ENCODE measurements around the gene MRPL42. TPM values are rescaled to one million over a fixed set of nuclear protein-coding genes. Genes with fewer than 3 reads are reported as not detected.
"Not testable (repeated sequence)": the region's sequence is repeated elsewhere in the genome, so short reads cannot be mapped to it uniquely, and the experiment has no call there.

The MRPL42 gene
- total and polyA plus RNA-seq, 2 donors from 2014 or later = 57.6 to 66.7 TPM

- Histone ChIP-seq H3K9me3 (ENCODE audit: control insufficient read depth in 2 of 3, insufficient read depth in 1 of 3, low read length in 3 of 3) (no peaks in the 10 kb centered on the region), H3K36me3 (ENCODE audit: control insufficient read depth in 2 of 3, insufficient read depth in 3 of 3, low read length in 3 of 3) (peaks cover 12 to 31% (median 18%) of the 10 kb centered on the region in 3 donors), H3K27ac (ENCODE audit: low read depth in 2 of 2, low read length in 2 of 2) (no peak overlapping the region), H3K4me1 (ENCODE audit: control insufficient read depth in 2 of 3, insufficient read depth in 2 of 3, low read depth in 1 of 3, low read length in 3 of 3) (no peaks in the 10 kb centered on the region), H3K27me3 (ENCODE audit: control insufficient read depth, insufficient read depth, low read length) (no peaks in the 10 kb centered on the region), H3K9ac (ENCODE audit: low read length in 3 of 3) (no peak overlapping the region), H3K4me3 (ENCODE audit: low read length in 3 of 3) (no peak overlapping the region)
- intact Hi-C loops (cut with DNase I) = no loop called here
- no peak for TF ChIP-seq CTCF (IDR thresholded peaks at IDR 0.05; ENCODE audit: borderline replicate concordance, extremely low read depth, insufficient read depth)
- FAIRE-seq (no peak), DNase-seq (no peak)
Measured at GRCh38 chr12:93484315-93484981, 17.1 kb downstream of the MRPL42 start.

DNA sequence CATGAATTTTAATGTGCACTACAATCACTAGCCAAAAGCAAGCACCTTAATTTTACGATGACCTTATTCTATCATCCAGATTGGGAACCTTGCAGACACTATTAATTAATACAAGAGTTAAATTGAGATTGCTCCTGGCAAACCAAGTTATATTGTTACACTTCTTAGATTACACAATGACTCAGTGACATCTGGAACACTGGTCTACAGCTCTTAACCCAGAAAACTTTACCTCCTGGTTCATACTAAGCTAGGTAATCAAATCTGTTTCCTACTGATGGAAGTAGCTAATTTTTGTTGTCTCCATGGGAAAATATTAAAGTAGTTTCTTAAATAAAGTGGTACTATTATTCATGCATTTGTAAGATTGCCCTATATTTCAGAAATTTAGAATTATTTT, 25.5 kb downstream of the MRPL42 start:
- DNase-seq; FAIRE-seq; H3K4me1 ChIP-seq (ENCODE audit: control insufficient read depth in 2 of 3, insufficient read depth in 2 of 3, low read depth in 1 of 3, low read length in 3 of 3); H3K9ac ChIP-seq (ENCODE audit: low read length in 3 of 3); H3K4me3 ChIP-seq (ENCODE audit: low read length in 3 of 3); H3K9me3 ChIP-seq (ENCODE audit: control insufficient read depth in 2 of 3, insufficient read depth in 1 of 3, low read length in 3 of 3); intact Hi-C loops (cut with DNase I); H3K27ac ChIP-seq (ENCODE audit: low read depth in 2 of 2, low read length in 2 of 2); H3K27me3 ChIP-seq (ENCODE audit: control insufficient read depth, insufficient read depth, low read length); H3K36me3 ChIP-seq (ENCODE audit: control insufficient read depth in 2 of 3, insufficient read depth in 3 of 3, low read length in 3 of 3): not testable (repeated sequence)

- H3K27me3 ChIP-seq (ENCODE audit: control insufficient read depth, insufficient read depth, low read length) = no peaks in the 10 kb centered on the region
- no peak for TF ChIP-seq CTCF (IDR thresholded peaks at IDR 0.05; ENCODE audit: borderline replicate concordance, extremely low read depth, insufficient read depth)
- no peaks in the 10 kb centered on the region for H3K4me1 ChIP-seq (ENCODE audit: control insufficient read depth in 2 of 3, insufficient read depth in 2 of 3, low read depth in 1 of 3, low read length in 3 of 3)
- no peak overlapping the region for H3K9ac ChIP-seq (ENCODE audit: low read length in 3 of 3)
- H3K27ac ChIP-seq (ENCODE audit: low read depth in 2 of 2, low read length in 2 of 2) = no peak overlapping the region
- H3K4me3 ChIP-seq (ENCODE audit: low read length in 3 of 3) = no peak overlapping the region
- H3K36me3 ChIP-seq (ENCODE audit: control insufficient read depth in 2 of 3, insufficient read depth in 3 of 3, low read length in 3 of 3) = peaks cover 5 to 9% (median 7%) of the 10 kb centered on the region in 3 donors
- no peaks in the 10 kb centered on the region for H3K9me3 ChIP-seq (ENCODE audit: control insufficient read depth in 2 of 3, insufficient read depth in 1 of 3, low read length in 3 of 3)
- FAIRE-seq (no peak), DNase-seq (no peak)
- intact Hi-C loops (cut with DNase I) = no loop called here
Measured at GRCh38 chr12:93494096-93494495, 26.8 kb downstream of the MRPL42 start.

DNA sequence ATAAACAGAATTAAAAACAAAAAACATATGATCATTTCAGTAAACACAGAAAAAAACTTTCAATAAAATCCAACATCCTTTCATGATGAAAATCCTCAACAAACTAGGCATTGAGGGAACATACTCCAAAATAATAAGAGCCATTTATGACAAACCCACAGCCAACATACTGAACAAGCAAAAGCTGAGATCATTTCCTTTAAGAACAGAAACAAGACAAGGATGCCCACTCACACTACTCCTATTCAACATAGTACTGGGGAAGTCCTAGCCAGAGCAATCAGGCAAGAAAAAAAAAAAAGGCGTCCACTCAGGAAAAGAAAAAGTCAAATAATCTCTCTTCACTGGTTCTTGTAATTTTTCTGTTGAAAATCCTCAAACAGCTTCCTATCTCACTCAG, 30.1 kb downstream of the MRPL42 start:
- no peaks in the 10 kb centered on the region for H3K4me1 ChIP-seq (ENCODE audit: control insufficient read depth in 2 of 3, insufficient read depth in 2 of 3, low read depth in 1 of 3, low read length in 3 of 3)
- peaks cover 0 to 5% (median 0%) of the 10 kb centered on the region in 3 donors for H3K36me3 ChIP-seq (ENCODE audit: control insufficient read depth in 2 of 3, insufficient read depth in 3 of 3, low read length in 3 of 3)
- DNase-seq (no peak), FAIRE-seq (no peak)
- no peaks in the 10 kb centered on the region for H3K27me3 ChIP-seq (ENCODE audit: control insufficient read depth, insufficient read depth, low read length)
- no peak overlapping the region for H3K4me3 ChIP-seq (ENCODE audit: low read length in 3 of 3)
- H3K9me3 ChIP-seq (ENCODE audit: control insufficient read depth in 2 of 3, insufficient read depth in 1 of 3, low read length in 3 of 3) = no peaks in the 10 kb centered on the region
- TF ChIP-seq CTCF (IDR thresholded peaks at IDR 0.05; ENCODE audit: borderline replicate concordance, extremely low read depth, insufficient read depth) = no peak
- H3K9ac ChIP-seq (ENCODE audit: low read length in 3 of 3) = no peak overlapping the region
- no peak overlapping the region for H3K27ac ChIP-seq (ENCODE audit: low read depth in 2 of 2, low read length in 2 of 2)
- intact Hi-C loops (cut with DNase I) = no loop called here

- intact Hi-C loops (cut with DNase I); FAIRE-seq; H3K9me3 ChIP-seq (ENCODE audit: control insufficient read depth in 2 of 3, insufficient read depth in 1 of 3, low read length in 3 of 3); H3K9ac ChIP-seq (ENCODE audit: low read length in 3 of 3); DNase-seq; H3K27ac ChIP-seq (ENCODE audit: low read depth in 2 of 2, low read length in 2 of 2); H3K4me1 ChIP-seq (ENCODE audit: control insufficient read depth in 2 of 3, insufficient read depth in 2 of 3, low read depth in 1 of 3, low read length in 3 of 3); H3K36me3 ChIP-seq (ENCODE audit: control insufficient read depth in 2 of 3, insufficient read depth in 3 of 3, low read length in 3 of 3); H3K27me3 ChIP-seq (ENCODE audit: control insufficient read depth, insufficient read depth, low read length); H3K4me3 ChIP-seq (ENCODE audit: low read length in 3 of 3): not testable (repeated sequence)
Measured at GRCh38 chr12:93498813-93499212, 31.5 kb downstream of the MRPL42 start.
